Neutrophil (primary cell): Measurements from ENCODE around the gene RAVER1.

Source experiments
- H3K27ac ChIP-seq: fragments of 200-600 bp; sonication (generic); 2 replicates; pipeline ENCODE4 v1.5.1; 2016; ENCODE audit warnings: mild to moderate bottlenecking, moderate library complexity
- H3K27me3 ChIP-seq: fragments of 200-600 bp; sonication (generic); 2 replicates; pipeline ENCODE4 v1.6.0; 2016; ENCODE audit warnings: mild to moderate bottlenecking
- H3K36me3 ChIP-seq: fragments of 200-600 bp; sonication (generic); 2 replicates; pipeline ENCODE4 v1.5.1; 2017
- H3K4me1 ChIP-seq, 2 experiments: fragments of 200-600 bp in 1 of 2; sonication (generic) in 1 of 2; 1 replicate in 1 of 2; 2 replicates in 1 of 2; pipeline versions ENCODE4 v1.5.1 to v1.6.1; 2013 to 2016; ENCODE audit warnings: low read depth in 1 of 2, low read length in 1 of 2, mild to moderate bottlenecking in 1 of 2, moderate library complexity in 1 of 2; ENCODE audit not compliant: control insufficient read depth in 1 of 2, insufficient read depth in 1 of 2
- H3K4me3 ChIP-seq, 2 experiments: fragments of 200-600 bp in 1 of 2; sonication (generic) in 1 of 2; 1 replicate in 1 of 2; 2 replicates in 1 of 2; pipeline ENCODE4 v1.5.1; 2013 to 2016; ENCODE audit warnings: low read depth in 1 of 2, low read length in 1 of 2, mild to moderate bottlenecking in 1 of 2, moderate library complexity in 1 of 2
- H3K9me3 ChIP-seq: fragments of 200-600 bp; sonication (generic); 2 replicates; pipeline ENCODE4 v1.5.1; 2016
- CTCF ChIP-seq: fragments of 200-600 bp; sonication (generic); IDR thresholded peaks from 2 replicates; pipeline ENCODE4 v1.5.1; 2016; ENCODE audit warnings: antibody characterized with exemption

Gene RAVER1

GRCh38 chr19:10274589-10274988 lies 58.7 kb downstream of the RAVER1 start:
- Histone ChIP-seq H3K27ac (no peak overlapping the region), H3K36me3 (peaks cover 46% of the 10 kb centered on the region), H3K27me3 (no peaks in the 10 kb centered on the region), H3K4me1 (peaks cover 27 to 38% of the 10 kb centered on the region in 2 experiments), H3K9me3 (no peaks in the 10 kb centered on the region), H3K4me3 (no peak overlapping the region)
- no peak for TF ChIP-seq CTCF

DNA sequence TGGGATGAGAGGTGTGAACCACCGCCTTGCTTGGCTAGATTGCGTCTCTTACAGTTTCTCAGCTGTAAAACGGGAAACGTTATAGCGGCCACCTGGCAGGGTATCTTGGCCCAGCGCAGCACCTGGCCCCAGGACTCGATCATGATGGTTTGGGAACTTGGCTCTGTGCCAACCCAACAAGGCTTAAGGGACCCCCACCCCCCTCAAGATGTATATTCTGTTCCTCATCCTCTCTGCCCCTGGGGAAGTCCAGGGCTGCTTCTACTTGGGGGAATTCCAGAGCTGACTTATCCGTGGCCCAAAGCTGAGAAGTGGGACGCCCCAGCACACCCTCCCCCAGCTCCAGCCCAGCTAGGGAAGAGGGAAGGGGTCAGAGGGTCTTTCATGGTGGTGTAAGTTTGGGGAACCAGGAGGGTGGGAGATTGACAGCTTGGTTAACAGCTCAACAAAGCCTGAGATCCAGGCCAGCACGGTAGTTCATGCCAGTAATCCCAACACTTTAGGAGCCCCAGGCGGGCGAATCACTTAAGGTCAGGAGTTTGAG lies 61.7 kb downstream of the RAVER1 start:
- Histone ChIP-seq H3K4me3 (peak overlapping the region; percentile 75 to 84), H3K27me3 (no peaks in the 10 kb centered on the region), H3K27ac (peak overlapping the region; percentile 99)

GRCh38 chr19:10270616-10271394 lies 62.5 kb downstream of the RAVER1 start, which contains the start of gene ICAM1:
Gene ICAM1, plus strand, starts transcription at chr19:10271120. Its CDS starts 40 bp downstream, at chr19:10271160.
- TF ChIP-seq CTCF: peak; percentile 62
- Histone ChIP-seq H3K9me3 (no peaks in the 10 kb centered on the region), H3K36me3 (peaks cover 15% of the 10 kb centered on the region), H3K27ac (peak within 1 kb of the TSS; percentile 99), H3K27me3 (no peaks in the 10 kb centered on the region), H3K4me1 (peaks cover 18 to 27% of the 10 kb centered on the region in 2 experiments), H3K4me3 (peak within 1 kb of the TSS; percentile 75 to 84)

More for the DNA sequence above, 61.7 kb downstream of the RAVER1 start:
- H3K36me3 ChIP-seq: peaks cover 22% of the 10 kb centered on the region
- TF ChIP-seq CTCF: no peak
- H3K9me3 ChIP-seq: no peaks in the 10 kb centered on the region
- peaks cover 20 to 30% of the 10 kb centered on the region in 2 experiments for H3K4me1 ChIP-seq

DNA sequence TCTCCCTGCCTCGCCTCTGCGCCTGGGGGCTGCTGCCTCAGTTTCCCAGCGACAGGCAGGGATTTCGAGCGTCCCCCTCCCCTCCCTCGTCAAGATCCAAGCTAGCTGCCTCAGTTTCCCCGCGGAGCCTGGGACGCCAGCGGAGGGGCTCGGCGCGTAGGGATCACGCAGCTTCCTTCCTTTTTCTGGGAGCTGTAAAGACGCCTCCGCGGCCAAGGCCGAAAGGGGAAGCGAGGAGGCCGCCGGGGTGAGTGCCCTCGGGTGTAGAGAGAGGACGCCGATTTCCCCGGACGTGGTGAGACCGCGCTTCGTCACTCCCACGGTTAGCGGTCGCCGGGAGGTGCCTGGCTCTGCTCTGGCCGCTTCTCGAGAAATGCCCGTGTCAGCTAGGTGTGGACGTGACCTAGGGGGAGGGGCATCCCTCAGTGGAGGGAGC lies 63.1 kb downstream of the RAVER1 start:
- peak; percentile 51 for TF ChIP-seq CTCF
- H3K27me3 ChIP-seq: no peaks in the 10 kb centered on the region
- H3K27ac ChIP-seq: peak overlapping the region; percentile 99
- peak overlapping the region; percentile 75 to 84 for H3K4me3 ChIP-seq
- H3K36me3 ChIP-seq: peaks cover 10% of the 10 kb centered on the region
- H3K9me3 ChIP-seq: no peaks in the 10 kb centered on the region
- H3K4me1 ChIP-seq: peaks cover 18 to 27% of the 10 kb centered on the region in 2 experiments

DNA sequence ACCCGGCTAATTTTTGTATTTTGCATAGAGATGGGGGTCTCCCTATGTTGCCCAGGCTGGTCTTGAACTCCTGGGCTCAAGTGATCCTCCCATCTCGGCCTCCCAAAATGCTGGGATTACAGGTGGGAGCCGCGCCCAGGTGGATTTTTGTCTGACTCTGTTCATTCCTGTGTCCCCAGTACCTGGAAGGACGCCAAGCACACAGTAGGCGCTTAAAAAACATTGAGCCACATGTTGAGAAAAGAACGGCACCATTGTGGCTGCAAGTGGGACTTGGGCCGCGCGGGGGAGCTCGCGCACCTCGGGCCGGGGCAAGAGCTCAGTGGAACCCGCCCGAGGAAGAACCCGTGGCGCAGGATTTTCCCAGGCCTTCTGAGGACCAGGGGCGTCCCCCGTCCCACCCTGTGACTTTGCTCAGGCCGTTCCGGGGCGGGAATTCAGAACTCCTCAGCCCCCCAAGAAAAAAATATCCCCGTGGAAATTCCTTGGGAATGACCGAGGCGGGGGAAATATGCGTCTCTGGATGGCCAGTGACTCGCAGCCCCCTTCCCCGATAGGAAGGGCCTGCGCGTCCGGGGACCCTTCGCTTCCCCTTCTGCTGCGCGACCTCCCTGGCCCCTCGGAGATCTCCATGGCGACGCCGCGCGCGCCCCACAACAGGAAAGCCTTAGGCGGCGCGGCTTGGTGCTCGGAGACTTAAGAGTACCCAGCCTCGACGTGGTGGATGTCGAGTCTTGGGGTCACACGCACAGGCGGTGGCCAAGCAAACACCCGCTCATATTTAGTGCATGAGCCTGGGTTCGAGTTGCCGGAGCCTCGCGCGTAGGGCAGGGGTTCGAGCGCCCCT lies 63.8 kb downstream of the RAVER1 start:
- Histone ChIP-seq H3K27ac (peak overlapping the region; percentile 99), H3K4me1 (peaks cover 18 to 27% of the 10 kb centered on the region in 2 experiments), H3K4me3 (peak overlapping the region; percentile 75 to 84), H3K27me3 (no peaks in the 10 kb centered on the region), H3K9me3 (no peaks in the 10 kb centered on the region), H3K36me3 (peaks cover 4% of the 10 kb centered on the region)
- TF ChIP-seq CTCF: peak; percentile 99
